SH-SY5Y (cell line): ENCODE measurements around the gene SMLR1.

ENCODE experiments used
- GATA2 ChIP-seq: IDR thresholded peaks from 2 replicates; pipeline ENCODE4 v1.6.1; 2011; ENCODE audit warnings: mild to moderate bottlenecking, low read depth, low read length
- GATA3 ChIP-seq: IDR thresholded peaks from 2 replicates; pipeline ENCODE4 v1.6.1; 2011; ENCODE audit warnings: low read depth, mild to moderate bottlenecking, low read length, moderate library complexity

- no peak for TF ChIP-seq GATA3
- no peak for TF ChIP-seq GATA2
Observed at GRCh38 chr6:130787726-130788500, 39.3 kb upstream of the SMLR1 start.
